WTC11 (cell line): ENCODE results near the gene CSK.

Experiments used
- CTCF ChIP-seq: fragments of 200-600 bp; IDR thresholded peaks from 2 replicates; pipeline ENCODE4 v1.8.0; 2022; ENCODE audit warnings: antibody characterized with exemption
- JUN ChIP-seq: sonication (generic); formaldehyde crosslinking; IDR thresholded peaks from 2 replicates; pipeline ENCODE4 v1.8.0; 2023; ENCODE audit warnings: mild to moderate bottlenecking, missing genetic modification reagents
- MYBL2 ChIP-seq: sonication (generic); formaldehyde crosslinking; IDR thresholded peaks from 2 replicates; pipeline ENCODE4 v1.8.1; 2023; ENCODE audit warnings: mild to moderate bottlenecking, moderate library complexity, missing genetic modification reagents
- NFE2L1 ChIP-seq: sonication (generic); formaldehyde crosslinking; IDR thresholded peaks from 2 replicates; pipeline ENCODE4 v1.8.1; 2023; ENCODE audit warnings: missing genetic modification reagents
- SP1 ChIP-seq: sonication (generic); formaldehyde crosslinking; conservative IDR thresholded peaks from 2 replicates; pipeline ENCODE4 v1.8.1; 2022; ENCODE audit warnings: missing genetic modification reagents
- TEAD1 ChIP-seq: sonication (generic); formaldehyde crosslinking; IDR thresholded peaks from 2 replicates; pipeline ENCODE4 v1.8.0; 2022; ENCODE audit warnings: mild to moderate bottlenecking, missing genetic modification reagents
- TEAD4 ChIP-seq: sonication (generic); formaldehyde crosslinking; IDR thresholded peaks from 2 replicates; pipeline ENCODE4 v1.8.0; 2022; ENCODE audit warnings: mild to moderate bottlenecking, missing genetic modification reagents
- TP53 ChIP-seq: sonication (generic); formaldehyde crosslinking; IDR thresholded peaks from 2 replicates; pipeline ENCODE4 v1.8.1; 2023; ENCODE audit warnings: mild to moderate bottlenecking, missing genetic modification reagents
- ZBTB43 ChIP-seq: sonication (generic); formaldehyde crosslinking; IDR thresholded peaks from 2 replicates; pipeline ENCODE4 v1.8.1; 2023; ENCODE audit warnings: mild to moderate bottlenecking, missing genetic modification reagents
- ZNF423 ChIP-seq: fragments of 250-450 bp; sonication (Bioruptor Pico); IDR thresholded peaks from 2 replicates; pipeline ENCODE4 v2.1.2; 2022; ENCODE audit warnings: mild to moderate bottlenecking, moderate library complexity
- ZSCAN18 ChIP-seq: fragments of 250-450 bp; sonication (Bioruptor Pico); IDR thresholded peaks from 2 replicates; pipeline ENCODE4 v2.1.2; 2022; ENCODE audit warnings: mild to moderate bottlenecking, moderate library complexity
- TF ChIP-seq, protein P1 (sequence below): sonication (generic); formaldehyde crosslinking; conservative IDR thresholded peaks from 2 replicates; pipeline ENCODE4 v1.8.1; 2022; ENCODE audit warnings: mild to moderate bottlenecking, missing genetic modification reagents
- TF ChIP-seq, protein P2 (sequence below): sonication (generic); formaldehyde crosslinking; IDR thresholded peaks from 2 replicates; pipeline ENCODE4 v1.8.0; 2023; ENCODE audit warnings: missing genetic modification reagents
- TF ChIP-seq, protein P3 (sequence below): sonication (generic); formaldehyde crosslinking; IDR thresholded peaks from 2 replicates; pipeline ENCODE4 v1.8.1; 2023; ENCODE audit warnings: mild to moderate bottlenecking, missing genetic modification reagents, moderate library complexity

GRCh38 chr15:74768771-74769342 lies 13.0 kb upstream of the CSK start:
- TF ChIP-seq JUN (CRISPR knock-in tag), result no peak
- TF ChIP-seq CTCF, result peak; percentile 90
- TF ChIP-seq, protein P1, sequence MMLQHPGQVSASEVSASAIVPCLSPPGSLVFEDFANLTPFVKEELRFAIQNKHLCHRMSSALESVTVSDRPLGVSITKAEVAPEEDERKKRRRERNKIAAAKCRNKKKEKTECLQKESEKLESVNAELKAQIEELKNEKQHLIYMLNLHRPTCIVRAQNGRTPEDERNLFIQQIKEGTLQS (CRISPR knock-in tag), result no peak
- no peak for TF ChIP-seq ZBTB43
- no peak for TF ChIP-seq TP53
- no peak for TF ChIP-seq SP1 (CRISPR knock-in tag)
- TF ChIP-seq, protein P2, sequence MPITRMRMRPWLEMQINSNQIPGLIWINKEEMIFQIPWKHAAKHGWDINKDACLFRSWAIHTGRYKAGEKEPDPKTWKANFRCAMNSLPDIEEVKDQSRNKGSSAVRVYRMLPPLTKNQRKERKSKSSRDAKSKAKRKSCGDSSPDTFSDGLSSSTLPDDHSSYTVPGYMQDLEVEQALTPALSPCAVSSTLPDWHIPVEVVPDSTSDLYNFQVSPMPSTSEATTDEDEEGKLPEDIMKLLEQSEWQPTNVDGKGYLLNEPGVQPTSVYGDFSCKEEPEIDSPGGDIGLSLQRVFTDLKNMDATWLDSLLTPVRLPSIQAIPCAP (CRISPR knock-in tag), result no peak
- TF ChIP-seq MYBL2 (CRISPR knock-in tag), result no peak
- no peak for TF ChIP-seq NFE2L1 (CRISPR knock-in tag)
- no peak for TF ChIP-seq ZNF423 (CRISPR knock-in tag)
- no peak for TF ChIP-seq ZSCAN18 (CRISPR knock-in tag)
- TF ChIP-seq TEAD1 (CRISPR knock-in tag), result no peak
- no peak for TF ChIP-seq TEAD4
- TF ChIP-seq, protein P3, sequence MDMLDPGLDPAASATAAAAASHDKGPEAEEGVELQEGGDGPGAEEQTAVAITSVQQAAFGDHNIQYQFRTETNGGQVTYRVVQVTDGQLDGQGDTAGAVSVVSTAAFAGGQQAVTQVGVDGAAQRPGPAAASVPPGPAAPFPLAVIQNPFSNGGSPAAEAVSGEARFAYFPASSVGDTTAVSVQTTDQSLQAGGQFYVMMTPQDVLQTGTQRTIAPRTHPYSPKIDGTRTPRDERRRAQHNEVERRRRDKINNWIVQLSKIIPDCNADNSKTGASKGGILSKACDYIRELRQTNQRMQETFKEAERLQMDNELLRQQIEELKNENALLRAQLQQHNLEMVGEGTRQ (CRISPR knock-in tag), result no peak
